Stimulated activated CD8-positive, alpha-beta memory T cell treated with anti-CD3 and anti-CD28 coated beads, Interleukin-12 subunit alpha, Interleukin-12 subunit beta, amount 100 ng/mL, for 24 hours (primary cell): ENCODE data around the gene C6orf136.

Source experiments
- DNase-seq: peaks from one replicate; pipeline ENCODE4 v3.0.0-alpha.2; 2020; ENCODE audit errors: extremely low read depth

Gene C6orf136

GRCh38 chr6:30686908-30687658, 40.1 kb downstream of the C6orf136 start:
- DNase-seq = no peak

- DNase-seq = no peak
Observed at GRCh38 chr6:30687659-30688431, 40.9 kb downstream of the C6orf136 start.

- no peak for DNase-seq
Observed at GRCh38 chr6:30688569-30688968, 41.6 kb downstream of the C6orf136 start.

- no peak for DNase-seq
Observed at GRCh38 chr6:30689022-30689865, 42.3 kb downstream of the C6orf136 start.

- no peak for DNase-seq
Observed at GRCh38 chr6:30689985-30690384, 43.1 kb downstream of the C6orf136 start.

- DNase-seq = no peak
Observed at GRCh38 chr6:30690403-30691207, 43.7 kb downstream of the C6orf136 start, which contains the start of gene NRM. Gene NRM (minus strand): TSS chr6:30690984. CDS start chr6:30690974, 10 bp downstream.

GRCh38 chr6:30691208-30691847, 44.4 kb downstream of the C6orf136 start:
- DNase-seq = no peak

- DNase-seq = no peak
Observed at GRCh38 chr6:30696432-30696831, 49.5 kb downstream of the C6orf136 start.

- DNase-seq = no peak
Observed at GRCh38 chr6:30700340-30700739, 53.4 kb downstream of the C6orf136 start.
